ENCODE measurements around the gene CTCFL.

DNA sequence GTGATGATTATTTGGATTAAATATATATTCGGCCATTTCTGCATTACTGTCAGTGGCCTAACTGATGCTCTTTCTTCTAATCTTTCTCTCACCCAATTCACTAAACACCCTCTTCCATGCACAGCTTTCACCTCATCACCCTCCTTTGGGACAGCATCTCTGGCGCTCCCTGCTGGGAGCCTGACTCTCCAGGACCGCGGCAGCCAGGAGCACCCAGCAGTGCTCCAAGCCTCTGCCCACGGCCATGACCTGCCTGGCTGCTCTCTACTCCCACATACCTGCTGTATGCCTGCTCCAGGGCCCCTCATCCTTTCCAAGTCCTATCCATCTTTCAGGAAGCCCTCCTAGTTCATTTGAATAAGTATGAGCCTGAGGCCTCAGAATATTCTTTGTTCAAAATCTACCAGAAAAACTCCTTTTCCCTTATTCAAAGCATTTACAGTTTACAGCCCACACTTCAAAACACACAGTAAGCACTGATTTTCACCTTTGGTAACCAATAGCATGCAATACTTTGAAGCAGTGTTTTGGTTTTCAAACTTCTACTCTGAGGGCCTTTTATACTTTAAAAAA lies 15.2 kb downstream of the CTCFL start:
- TF ChIP-seq POLR2A (IDR thresholded peaks at IDR 0.05; ENCODE audit: low read depth) = no peak
- TF ChIP-seq, protein P1, sequence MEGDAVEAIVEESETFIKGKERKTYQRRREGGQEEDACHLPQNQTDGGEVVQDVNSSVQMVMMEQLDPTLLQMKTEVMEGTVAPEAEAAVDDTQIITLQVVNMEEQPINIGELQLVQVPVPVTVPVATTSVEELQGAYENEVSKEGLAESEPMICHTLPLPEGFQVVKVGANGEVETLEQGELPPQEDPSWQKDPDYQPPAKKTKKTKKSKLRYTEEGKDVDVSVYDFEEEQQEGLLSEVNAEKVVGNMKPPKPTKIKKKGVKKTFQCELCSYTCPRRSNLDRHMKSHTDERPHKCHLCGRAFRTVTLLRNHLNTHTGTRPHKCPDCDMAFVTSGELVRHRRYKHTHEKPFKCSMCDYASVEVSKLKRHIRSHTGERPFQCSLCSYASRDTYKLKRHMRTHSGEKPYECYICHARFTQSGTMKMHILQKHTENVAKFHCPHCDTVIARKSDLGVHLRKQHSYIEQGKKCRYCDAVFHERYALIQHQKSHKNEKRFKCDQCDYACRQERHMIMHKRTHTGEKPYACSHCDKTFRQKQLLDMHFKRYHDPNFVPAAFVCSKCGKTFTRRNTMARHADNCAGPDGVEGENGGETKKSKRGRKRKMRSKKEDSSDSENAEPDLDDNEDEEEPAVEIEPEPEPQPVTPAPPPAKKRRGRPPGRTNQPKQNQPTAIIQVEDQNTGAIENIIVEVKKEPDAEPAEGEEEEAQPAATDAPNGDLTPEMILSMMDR (IDR thresholded peaks at IDR 0.05) = peak; percentile 36 to 45 (median 37)

Measured in esophagus muscularis mucosa (tissue), 3 donors.